CD4-positive, alpha-beta T cell treated with Interleukin-4 for 1 hour (primary cell): ENCODE results near the gene FCER2.

ENCODE experiments used
- DNase-seq, 2 donors: peaks; one replicate each; pipeline ENCODE4 v3.0.0-alpha.2; 2020 to 2022

The FCER2 gene

GRCh38 chr19:7699417-7700401 is 2.2 kb downstream of the FCER2 start:
- peak in 1 of 2 donors; percentile 49 for DNase-seq

GRCh38 chr19:7699003-7699402 is 2.9 kb downstream of the FCER2 start:
- DNase-seq: no peak

- no peak for DNase-seq
These were observed 3.3 kb downstream of the FCER2 start for GRCh38 chr19:7698583-7698982.

- DNase-seq: no peak
These were observed 4.1 kb downstream of the FCER2 start for GRCh38 chr19:7697721-7698287.

GRCh38 chr19:7694499-7694898 is 7.4 kb downstream of the FCER2 start:
- no peak for DNase-seq

GRCh38 chr19:7692417-7693088 is 9.4 kb downstream of the FCER2 start:
- peak; percentile 48 to 61 for DNase-seq

GRCh38 chr19:7691497-7691896 is 10.4 kb downstream of the FCER2 start:
- peak; percentile 39 to 49 for DNase-seq

- DNase-seq: peak; percentile 44 to 49
These were observed 11.1 kb downstream of the FCER2 start for GRCh38 chr19:7690779-7691258.

- no peak for DNase-seq
These were observed 12.8 kb downstream of the FCER2 start for GRCh38 chr19:7689165-7689564.

- DNase-seq: no peak
These were observed 14.8 kb downstream of the FCER2 start for GRCh38 chr19:7687177-7687576.

GRCh38 chr19:7685546-7686445 is 16.1 kb downstream of the FCER2 start:
- DNase-seq: no peak

GRCh38 chr19:7682175-7682855 is 19.6 kb downstream of the FCER2 start:
- DNase-seq: no peak

- DNase-seq: peak; percentile 90
These were observed 20.4 kb downstream of the FCER2 start for GRCh38 chr19:7681340-7682174.

- DNase-seq: peak; percentile 88 to 90
These were observed 21.2 kb downstream of the FCER2 start, which contains the start of gene TRAPPC5 for GRCh38 chr19:7680606-7681339. Gene TRAPPC5 (plus strand): TSS chr19:7680833. CDS start chr19:7682254, 1,421 bp downstream.

GRCh38 chr19:7679771-7680605 is 21.9 kb downstream of the FCER2 start:
- DNase-seq: no peak

GRCh38 chr19:7678971-7679751 is 22.8 kb downstream of the FCER2 start:
- peak; percentile 81 to 84 for DNase-seq

- peak in 1 of 2 donors; percentile 42 for DNase-seq
These were observed 24.1 kb downstream of the FCER2 start for GRCh38 chr19:7677669-7678311.

- no peak for DNase-seq
These were observed 25.1 kb downstream of the FCER2 start, which contains the start of gene MCEMP1 for GRCh38 chr19:7676854-7677253. Gene MCEMP1 (plus strand): TSS chr19:7677090. CDS start chr19:7677121, 31 bp downstream.
